ENCODE data around the gene ZBTB1. TPM values are rescaled to one million over a fixed set of nuclear protein-coding genes. Genes with fewer than 3 reads are reported as not detected.
A peak's percentile ranks its signal among the peaks of the same experiment; 100 is the strongest.

The ZBTB1 gene
- total and polyA plus RNA-seq, 7 experiments from 2014 or later, result 42.4 to 119 (median 97.7) TPM

- H3K4me1 Mint-ChIP-seq, result peaks cover 19 to 43% (median 37%) of the 10 kb centered on the region in 7 donors
- Histone ChIP-seq H3K4me3 (ENCODE audit: low read length) (no peak overlapping the region), H3K9me3 (ENCODE audit: control insufficient read depth in 2 of 3, low read length in 3 of 3) (peaks cover 0 to 11% (median 0%) of the 10 kb centered on the region in 3 experiments), H3K27ac (ENCODE audit: low read depth, low read length) (no peak overlapping the region), H3K27me3 (ENCODE audit: control insufficient read depth in 2 of 2, insufficient read depth in 2 of 2, low read length in 2 of 2) (no peaks in the 10 kb centered on the region), H3K4me1 (ENCODE audit: control insufficient read depth in 2 of 2, insufficient read depth in 2 of 2, low read length in 2 of 2) (peaks cover 0 to 13% of the 10 kb centered on the region in 2 donors), H3K36me3 (ENCODE audit: control insufficient read depth in 2 of 3, insufficient read depth in 3 of 3, low read length in 3 of 3) (peaks cover 0 to 4% (median 0%) of the 10 kb centered on the region in 3 experiments)
- ATAC-seq, result no peak
- H3K4me3 Mint-ChIP-seq, result no peak overlapping the region
- H3K9me3 Mint-ChIP-seq, result peaks cover 0 to 14% (median 2%) of the 10 kb centered on the region in 11 donors
- H3K36me3 Mint-ChIP-seq, result peaks cover 0 to 15% (median 0%) of the 10 kb centered on the region in 5 donors
- H3K27ac Mint-ChIP-seq, result peak overlapping the region in 1 of 9 donors; percentile 21
- H3K27me3 Mint-ChIP-seq, result peaks cover 0 to 71% (median 0%) of the 10 kb centered on the region in 5 donors
- intact Hi-C loops (cut with micrococcal nuclease), result loop anchor here (5.0 to 10.0 kb wide), 5 partner anchors 340 to 1963 kb away; partner anchors contain the start of genes CHURC1 (in 1 of the 2), FNTB (in 1 of the 2), GPHN (in 1 of the 2) and WDR89 (in 1 of the 2)
- ChIA-PET CTCF (no interaction called here), POLR2A (no interaction called here)
- DNase-seq, result no peak
Measured at GRCh38 chr14:64544607-64545312, 40.2 kb downstream of the ZBTB1 start.

- Histone ChIP-seq H3K4me1 (ENCODE audit: control insufficient read depth in 2 of 2, insufficient read depth in 2 of 2, low read length in 2 of 2) (peaks cover 0 to 13% of the 10 kb centered on the region in 2 donors), H3K27me3 (ENCODE audit: control insufficient read depth in 2 of 2, insufficient read depth in 2 of 2, low read length in 2 of 2) (no peaks in the 10 kb centered on the region), H3K4me3 (ENCODE audit: low read length) (no peak overlapping the region), H3K9me3 (ENCODE audit: control insufficient read depth in 2 of 3, low read length in 3 of 3) (no peaks in the 10 kb centered on the region), H3K27ac (ENCODE audit: low read depth, low read length) (no peak overlapping the region), H3K36me3 (ENCODE audit: control insufficient read depth in 2 of 3, insufficient read depth in 3 of 3, low read length in 3 of 3) (no peaks in the 10 kb centered on the region)
- no peak for DNase-seq
- ATAC-seq, result no peak
- intact Hi-C loops (cut with micrococcal nuclease), result loop anchor here (1.0 to 10.0 kb wide), 2 partner anchors 9 to 336 kb away; partner anchors contain the start of gene HSPA2 (in 1 of the 2)
- H3K4me1 Mint-ChIP-seq, result peaks cover 9 to 21% (median 15%) of the 10 kb centered on the region in 7 donors
- H3K27me3 Mint-ChIP-seq, result peaks cover 0 to 70% (median 5%) of the 10 kb centered on the region in 5 donors
- ChIA-PET POLR2A (interaction anchor here (1.3 to 2.5 kb wide), 2 partner anchors 8 to 44 kb away, joined by 4 to 10 read pairs; partner anchors contain the start of gene HSPA2), CTCF (no interaction called here)
- peak overlapping the region in 1 of 9 donors; percentile 44 for H3K27ac Mint-ChIP-seq
- H3K4me3 Mint-ChIP-seq, result peak overlapping the region; percentile 6 to 84 (median 67)
- H3K36me3 Mint-ChIP-seq, result peaks cover 0 to 5% (median 0%) of the 10 kb centered on the region in 5 donors
- no peaks in the 10 kb centered on the region for H3K9me3 Mint-ChIP-seq
Measured at GRCh38 chr14:64549016-64549415, 44.4 kb downstream of the ZBTB1 start.

- peaks cover 0 to 13% of the 10 kb centered on the region in 2 donors for H3K4me1 ChIP-seq (ENCODE audit: control insufficient read depth in 2 of 2, insufficient read depth in 2 of 2, low read length in 2 of 2)
- peaks cover 0 to 68% (median 5%) of the 10 kb centered on the region in 5 donors for H3K27me3 Mint-ChIP-seq
- no peak within 1 kb of the TSS for H3K27ac ChIP-seq (ENCODE audit: low read depth, low read length)
- H3K27me3 ChIP-seq (ENCODE audit: control insufficient read depth in 2 of 2, insufficient read depth in 2 of 2, low read length in 2 of 2), result no peaks in the 10 kb centered on the region
- intact Hi-C loops (cut with micrococcal nuclease), result loop anchor here (1.0 to 10.0 kb wide), 2 partner anchors 10 to 335 kb away; partner anchors contain the start of gene HSPA2 (in 1 of the 2)
- H3K9me3 Mint-ChIP-seq, result no peaks in the 10 kb centered on the region
- peak within 1 kb of the TSS; percentile 67 to 89 (median 82) for H3K4me3 Mint-ChIP-seq
- H3K36me3 ChIP-seq (ENCODE audit: control insufficient read depth in 2 of 3, insufficient read depth in 3 of 3, low read length in 3 of 3), result no peaks in the 10 kb centered on the region
- DNase-seq, result peak; percentile 10 to 54 (median 29)
- ChIA-PET CTCF (no interaction called here), POLR2A (interaction anchor here (0.6 to 2.5 kb wide), 3 partner anchors 7 to 105 kb away, joined by 4 to 10 read pairs (median 4); partner anchors contain the start of gene HSPA2)
- ATAC-seq, result peak; percentile 94
- H3K36me3 Mint-ChIP-seq, result peaks cover 0 to 5% (median 0%) of the 10 kb centered on the region in 5 donors
- H3K27ac Mint-ChIP-seq, result peak within 1 kb of the TSS in 7 of 9 donors; percentile 13 to 89 (median 67)
- H3K4me3 ChIP-seq (ENCODE audit: low read length), result peak within 1 kb of the TSS; percentile 52
- H3K4me1 Mint-ChIP-seq, result peaks cover 9 to 20% (median 15%) of the 10 kb centered on the region in 7 donors
- H3K9me3 ChIP-seq (ENCODE audit: control insufficient read depth in 2 of 3, low read length in 3 of 3), result no peaks in the 10 kb centered on the region
Measured at GRCh38 chr14:64549791-64550620, 45.4 kb downstream of the ZBTB1 start, which contains the start of gene PPP1R36. TSS of gene PPP1R36 (plus strand) at chr14:64549961. CDS start at chr14:64549998, 37 bp downstream.

- DNase-seq (no peak), ATAC-seq (no peak)
- Mint-ChIP-seq H3K4me3 (peak overlapping the region; percentile 67 to 89 (median 82)), H3K4me1 (peaks cover 9 to 20% (median 15%) of the 10 kb centered on the region in 7 donors), H3K9me3 (no peaks in the 10 kb centered on the region), H3K27me3 (peaks cover 0 to 70% (median 5%) of the 10 kb centered on the region in 5 donors), H3K27ac (peak overlapping the region in 5 of 9 donors; percentile 44 to 89 (median 67)), H3K36me3 (peaks cover 0 to 5% (median 0%) of the 10 kb centered on the region in 5 donors)
- H3K4me1 ChIP-seq (ENCODE audit: control insufficient read depth in 2 of 2, insufficient read depth in 2 of 2, low read length in 2 of 2), result peaks cover 0 to 13% of the 10 kb centered on the region in 2 donors
- intact Hi-C loops (cut with micrococcal nuclease), result no loop called here
- ChIA-PET CTCF (interaction anchor here (0.8 kb wide), 1 partner anchor 245 kb away, joined by 3 read pairs; no protein-coding TSS in a partner anchor), POLR2A (interaction anchor here (1.3 to 2.5 kb wide), 2 partner anchors 8 to 10 kb away, joined by 4 to 10 read pairs; partner anchors contain the start of gene HSPA2)
- H3K4me3 ChIP-seq (ENCODE audit: low read length), result no peak overlapping the region
- no peaks in the 10 kb centered on the region for H3K27me3 ChIP-seq (ENCODE audit: control insufficient read depth in 2 of 2, insufficient read depth in 2 of 2, low read length in 2 of 2)
- H3K9me3 ChIP-seq (ENCODE audit: control insufficient read depth in 2 of 3, low read length in 3 of 3), result no peaks in the 10 kb centered on the region
- H3K36me3 ChIP-seq (ENCODE audit: control insufficient read depth in 2 of 3, insufficient read depth in 3 of 3, low read length in 3 of 3), result no peaks in the 10 kb centered on the region
- H3K27ac ChIP-seq (ENCODE audit: low read depth, low read length), result no peak overlapping the region
Measured at GRCh38 chr14:64550621-64551333, 46.2 kb downstream of the ZBTB1 start.

- DNase-seq (no peak), ATAC-seq (no peak)
- Histone ChIP-seq H3K4me3 (ENCODE audit: low read length) (no peak overlapping the region), H3K4me1 (ENCODE audit: control insufficient read depth in 2 of 2, insufficient read depth in 2 of 2, low read length in 2 of 2) (peaks cover 0 to 4% of the 10 kb centered on the region in 2 donors), H3K27me3 (ENCODE audit: control insufficient read depth in 2 of 2, insufficient read depth in 2 of 2, low read length in 2 of 2) (no peaks in the 10 kb centered on the region), H3K9me3 (ENCODE audit: control insufficient read depth in 2 of 3, low read length in 3 of 3) (no peaks in the 10 kb centered on the region), H3K27ac (ENCODE audit: low read depth, low read length) (no peak overlapping the region), H3K36me3 (ENCODE audit: control insufficient read depth in 2 of 3, insufficient read depth in 3 of 3, low read length in 3 of 3) (no peaks in the 10 kb centered on the region)
- Mint-ChIP-seq H3K27me3 (peaks cover 0 to 58% (median 5%) of the 10 kb centered on the region in 5 donors), H3K36me3 (peaks cover 0 to 1% (median 0%) of the 10 kb centered on the region in 5 donors), H3K9me3 (peaks cover 0 to 2% (median 0%) of the 10 kb centered on the region in 11 donors), H3K27ac (no peak overlapping the region), H3K4me3 (no peak overlapping the region), H3K4me1 (peaks cover 6 to 10% (median 8%) of the 10 kb centered on the region in 7 donors)
- intact Hi-C loops (cut with micrococcal nuclease), result no loop called here
- ChIA-PET CTCF (interaction anchor here (1.8 kb wide), 1 partner anchor 13 kb away, joined by 6 read pairs; the partner anchor contains the start of gene HSPA2), POLR2A (interaction anchor here (1.4 kb wide), 1 partner anchor 14 kb away, joined by 3 read pairs; the partner anchor contains the start of gene HSPA2)
Measured at GRCh38 chr14:64554556-64554955, 50.0 kb downstream of the ZBTB1 start.

All from naive thymus-derived CD4-positive, alpha-beta T cell (primary cell).